GM13977 (cell line): ENCODE results near the gene CAVIN1.

Experiments
- DNase-seq: peaks from one replicate; pipeline ENCODE4 v3.0.0; 2012; ENCODE audit warnings: low spot score
- in situ Hi-C: fragments of 300-500 bp; cut with MboI; formaldehyde crosslinking; loops from one replicate; pipeline ENCODE4 v1.12.0; 2022; ENCODE audit warnings: low sequenced_read_pairs, low pct_unique_long_range_greater_than_20kb, mixed read lengths, inconsistent platforms; ENCODE audit not compliant: unreplicated experiment
- TF ChIP-seq, protein P1 (sequence below): IDR thresholded peaks from 2 replicates; pipeline ENCODE4 v1.5.1; 2012; ENCODE audit warnings: mild to moderate bottlenecking, control low read depth; ENCODE audit not compliant: insufficient read depth; ENCODE audit errors: extremely low read depth, missing control alignments

Gene CAVIN1

DNA sequence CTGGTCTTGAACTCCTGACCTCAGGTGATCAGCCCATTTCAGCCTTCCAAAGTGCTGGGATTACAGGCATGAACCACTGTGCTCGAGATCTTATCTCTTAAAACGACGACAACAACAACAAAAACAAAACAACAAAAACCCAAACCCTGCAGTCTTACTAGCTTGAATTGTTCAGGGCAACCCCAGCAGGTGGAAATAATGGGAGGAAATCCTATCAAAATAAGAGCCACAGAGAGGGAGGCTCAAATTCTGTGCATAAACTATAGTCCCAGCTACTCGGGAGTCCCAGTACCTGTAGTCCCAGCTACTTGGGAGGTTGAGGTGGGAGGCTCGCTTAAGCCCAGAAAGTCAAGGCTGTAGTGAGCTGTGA is 19.1 kb upstream of the CAVIN1 start:
- TF ChIP-seq, protein P1, sequence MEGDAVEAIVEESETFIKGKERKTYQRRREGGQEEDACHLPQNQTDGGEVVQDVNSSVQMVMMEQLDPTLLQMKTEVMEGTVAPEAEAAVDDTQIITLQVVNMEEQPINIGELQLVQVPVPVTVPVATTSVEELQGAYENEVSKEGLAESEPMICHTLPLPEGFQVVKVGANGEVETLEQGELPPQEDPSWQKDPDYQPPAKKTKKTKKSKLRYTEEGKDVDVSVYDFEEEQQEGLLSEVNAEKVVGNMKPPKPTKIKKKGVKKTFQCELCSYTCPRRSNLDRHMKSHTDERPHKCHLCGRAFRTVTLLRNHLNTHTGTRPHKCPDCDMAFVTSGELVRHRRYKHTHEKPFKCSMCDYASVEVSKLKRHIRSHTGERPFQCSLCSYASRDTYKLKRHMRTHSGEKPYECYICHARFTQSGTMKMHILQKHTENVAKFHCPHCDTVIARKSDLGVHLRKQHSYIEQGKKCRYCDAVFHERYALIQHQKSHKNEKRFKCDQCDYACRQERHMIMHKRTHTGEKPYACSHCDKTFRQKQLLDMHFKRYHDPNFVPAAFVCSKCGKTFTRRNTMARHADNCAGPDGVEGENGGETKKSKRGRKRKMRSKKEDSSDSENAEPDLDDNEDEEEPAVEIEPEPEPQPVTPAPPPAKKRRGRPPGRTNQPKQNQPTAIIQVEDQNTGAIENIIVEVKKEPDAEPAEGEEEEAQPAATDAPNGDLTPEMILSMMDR: no peak
- DNase-seq: no peak
- in situ Hi-C loops: no loop called here

DNA sequence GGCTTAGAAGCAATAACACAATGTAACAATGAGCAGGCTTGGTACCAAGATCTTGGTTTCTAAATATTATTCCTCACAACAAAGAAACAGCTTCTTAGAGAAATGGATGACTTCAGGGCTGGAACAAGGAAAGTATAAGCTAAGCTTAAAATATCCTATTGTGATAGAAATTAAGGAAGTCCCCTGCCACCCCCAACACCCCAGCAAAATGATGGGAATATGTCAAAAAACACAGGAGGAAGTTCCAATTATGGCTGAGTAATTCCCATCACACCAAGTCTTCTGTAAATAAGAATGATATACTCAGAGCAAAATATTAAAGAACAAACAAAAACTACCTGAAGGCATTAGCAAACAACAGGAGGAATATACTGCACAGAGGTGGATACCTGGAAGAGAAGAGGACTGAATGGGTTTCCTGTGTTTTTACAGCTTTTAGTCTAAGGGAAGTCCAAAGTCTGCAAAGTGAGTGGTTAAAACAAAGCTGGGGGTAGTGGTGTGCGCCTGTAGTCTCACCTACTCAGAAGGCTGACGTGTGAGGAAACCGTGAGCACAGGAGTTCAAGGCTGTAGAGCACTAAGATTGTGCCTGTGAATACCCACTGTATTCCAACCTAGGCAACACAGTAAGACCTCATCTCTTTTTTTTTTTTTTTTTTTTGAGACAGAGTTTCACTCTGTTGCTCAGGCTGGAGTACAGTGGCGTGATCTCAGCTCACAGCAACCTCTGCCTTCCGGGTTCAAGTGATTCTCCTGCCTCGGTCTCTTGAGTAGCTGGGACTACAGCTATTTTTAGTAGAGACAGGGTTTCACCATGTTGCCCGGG is 18.5 kb upstream of the CAVIN1 start:
- in situ Hi-C loops: no loop called here
- DNase-seq: no peak
- TF ChIP-seq, protein P1: no peak

DNA sequence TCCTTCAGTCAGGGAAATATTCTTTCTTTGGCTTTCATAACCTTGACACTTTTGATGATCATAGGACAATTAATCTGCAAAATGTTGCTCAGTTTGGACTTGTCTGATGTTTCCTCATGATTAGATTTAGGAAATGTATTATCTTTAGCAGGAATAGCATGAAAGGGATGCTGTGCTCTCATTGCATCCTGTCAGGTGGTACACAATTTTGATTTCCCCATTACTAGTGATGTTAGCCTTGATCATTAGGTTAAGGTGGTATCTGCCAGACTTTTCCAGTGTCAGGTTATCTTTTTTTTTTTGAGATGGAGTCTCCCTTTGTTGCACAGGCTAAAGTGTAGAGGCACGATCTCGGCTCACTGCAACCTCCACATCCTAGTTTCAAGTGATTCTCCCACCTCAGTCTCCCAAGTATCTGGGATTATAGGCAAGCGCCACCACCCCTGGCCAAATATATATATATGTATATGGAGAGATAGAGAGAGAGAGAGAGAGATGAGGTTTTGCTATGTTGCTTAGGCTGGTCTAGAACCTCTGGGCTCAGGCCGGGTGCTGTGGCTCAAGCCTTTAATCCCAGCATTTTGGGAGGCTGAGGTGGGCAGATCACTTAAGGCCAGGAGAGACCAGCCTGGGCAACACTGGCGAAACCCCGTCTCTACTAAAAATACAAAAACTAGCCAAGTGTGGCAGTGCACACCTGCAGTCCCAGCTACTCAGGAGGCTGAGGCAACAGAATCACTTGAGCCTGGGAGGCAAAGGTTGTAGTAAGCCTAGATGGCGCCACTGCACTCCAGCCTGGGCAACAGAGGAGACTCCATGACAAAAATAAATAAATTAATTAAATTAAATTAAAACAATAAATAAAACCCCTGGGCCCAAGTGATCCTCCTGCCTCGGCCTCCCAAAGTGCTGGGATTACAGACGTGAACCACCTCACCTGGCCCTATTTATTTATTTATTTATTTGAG is 15.8 kb upstream of the CAVIN1 start:
- TF ChIP-seq, protein P1: peak; percentile 74
- no peak for DNase-seq
- in situ Hi-C loops: no loop called here

DNA sequence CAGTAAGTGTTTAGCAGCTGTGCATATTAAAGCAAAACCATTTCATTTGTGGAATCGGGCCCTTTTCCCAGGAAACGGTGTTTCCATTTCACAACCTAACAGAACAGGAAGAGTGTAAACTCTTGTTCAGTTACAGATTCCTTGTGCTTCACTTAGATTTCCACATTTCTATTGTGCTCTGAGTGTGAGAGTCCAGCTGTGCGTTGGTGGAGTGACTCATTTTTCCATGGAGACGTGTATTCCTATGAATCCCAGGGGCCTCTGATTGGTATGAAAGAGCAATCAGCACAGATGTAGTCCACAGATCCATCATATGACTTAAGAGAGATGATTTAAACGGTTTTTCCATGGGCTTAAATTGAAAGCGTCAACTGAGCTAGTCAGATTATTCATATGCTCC is 13.3 kb upstream of the CAVIN1 start:
- TF ChIP-seq, protein P1: no peak
- DNase-seq: no peak
- in situ Hi-C loops: no loop called here

DNA sequence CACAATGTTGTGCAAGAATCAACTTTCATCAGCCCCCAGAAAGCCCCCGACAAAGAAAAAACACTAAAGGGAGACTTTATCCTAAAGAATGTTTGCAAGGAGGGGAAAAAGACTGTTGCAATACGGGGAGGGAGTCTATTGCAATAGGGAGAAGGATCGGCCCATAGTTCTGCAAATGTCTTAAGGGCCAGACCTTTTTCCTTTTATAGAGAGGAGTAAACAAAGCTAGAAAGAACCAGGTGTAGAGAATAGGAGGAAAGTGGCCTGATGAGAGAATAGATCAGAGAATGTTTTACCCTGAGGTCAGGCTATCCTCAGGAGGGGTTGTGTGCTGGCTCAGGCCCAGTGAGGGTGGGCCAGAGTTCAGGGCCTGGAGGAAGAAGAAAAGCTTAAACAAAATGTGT is 8.7 kb upstream of the CAVIN1 start:
- DNase-seq: no peak
- TF ChIP-seq, protein P1: no peak
- in situ Hi-C loops: no loop called here

DNA sequence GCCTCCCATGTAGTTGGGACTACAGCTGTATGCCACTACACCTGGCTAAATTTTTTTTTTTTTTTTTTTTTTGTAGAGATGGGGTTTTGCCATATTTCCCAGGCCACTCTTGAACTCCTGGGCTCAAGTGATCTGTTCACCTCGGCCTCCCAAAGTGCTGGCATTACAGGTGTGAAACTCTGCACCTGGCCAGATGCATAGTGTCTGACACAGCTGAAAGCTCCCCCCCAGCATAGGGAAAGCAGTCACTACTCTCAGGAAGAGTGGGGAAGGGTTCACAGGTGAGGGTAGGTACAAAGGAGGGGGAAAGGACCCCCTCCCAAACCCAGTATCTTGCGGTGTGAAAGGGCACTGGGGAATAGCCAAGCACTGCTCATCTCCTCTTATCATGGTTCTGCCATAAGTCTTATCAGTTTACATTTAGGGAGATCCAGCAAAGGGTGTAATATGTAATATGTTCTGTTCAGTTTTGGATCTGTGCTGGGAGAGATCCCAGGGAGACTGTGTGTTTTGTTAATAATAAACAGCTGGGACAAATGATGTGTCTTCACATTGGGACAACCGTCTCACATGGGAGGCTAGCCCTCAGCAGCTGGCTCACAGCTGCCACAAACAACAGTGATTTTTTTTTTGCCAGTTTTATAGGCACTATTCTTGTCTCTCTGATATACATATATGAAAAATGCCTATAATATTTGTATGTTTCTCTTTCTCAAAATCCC is 6.8 kb upstream of the CAVIN1 start:
- DNase-seq: no peak
- in situ Hi-C loops: no loop called here
- TF ChIP-seq, protein P1: no peak
